Activated CD8-positive, alpha-beta memory T cell treated with anti-CD3 and anti-CD28 coated beads, Interleukin-2, amount 10 ng/mL, durations not matched to agents 7 days and 5 days (primary cell): ENCODE measurements around the gene S1PR4. TPM values are rescaled to one million over a fixed set of nuclear protein-coding genes. Genes with fewer than 3 reads are reported as not detected.
"Not testable (repeated sequence)": the region's sequence is repeated elsewhere in the genome, so short reads cannot be mapped to it uniquely, and the experiment has no call there.

Experiments
- ATAC-seq: fragments of 150-1000 bp; cut with Tn5 transposase; one replicate; pipeline ENCODE4 v1.10.0; 2021; ENCODE audit warnings: moderate library complexity
- CTCF ChIA-PET: fragments of 350-600 bp; sonication (Branson Sonifier 250); formaldehyde crosslinking; loops from one replicate; lab custom pipeline; 2021; ENCODE audit warnings: antibody characterized with exemption; lab: Charles Lee
- DNase-seq: peaks from one replicate; pipeline ENCODE4 v3.0.0-alpha.2; 2020
- H3K27ac Mint-ChIP-seq: one replicate; pipeline ENCODE4 v1.8.0; 2021; ENCODE audit warnings: mild to moderate bottlenecking, mixed read lengths
- H3K27me3 Mint-ChIP-seq: one replicate; pipeline ENCODE4 v1.8.0; 2021; ENCODE audit warnings: mixed read lengths
- H3K36me3 Mint-ChIP-seq: one replicate; pipeline ENCODE4 v1.8.0; 2021; ENCODE audit warnings: mild to moderate bottlenecking, mixed read lengths
- H3K4me1 Mint-ChIP-seq: one replicate; pipeline ENCODE4 v1.8.0; 2021; ENCODE audit warnings: mixed read lengths
- H3K4me3 Mint-ChIP-seq: one replicate; pipeline ENCODE4 v1.8.0; 2021; ENCODE audit warnings: mild to moderate bottlenecking, moderate library complexity, mixed read lengths
- H3K9me3 Mint-ChIP-seq: one replicate; pipeline ENCODE4 v1.8.0; 2022; ENCODE audit warnings: low read depth, mixed read lengths
- total RNA-seq, 2 experiments: library from RNA; stranded (reverse); gene quantifications; one replicate each; pipeline ENCODE4 v1.2.3, GENCODE V29; 2021

The S1PR4 gene
- total RNA-seq, 2 experiments from 2014 or later, result 122 to 155 TPM

GRCh38 chr19:3208317-3209207 lies 30.0 kb downstream of the S1PR4 start:
- H3K9me3 Mint-ChIP-seq, result no peaks in the 10 kb centered on the region
- no peak for ATAC-seq
- CTCF ChIA-PET, result no interaction called here

GRCh38 chr19:3210347-3211017 lies 31.9 kb downstream of the S1PR4 start:
- CTCF ChIA-PET, result interaction anchor here (0.9 to 1.4 kb wide), 6 partner anchors 10 to 260 kb away, joined by 3 to 6 read pairs (median 4); partner anchors contain the start of gene CELF5
- ATAC-seq, result peak; percentile 92
- peaks cover 3% of the 10 kb centered on the region for H3K4me1 Mint-ChIP-seq

More at GRCh38 chr19:3208317-3209207, 30.0 kb downstream of the S1PR4 start:
- no peak for DNase-seq
- Mint-ChIP-seq H3K27ac (no peak overlapping the region), H3K27me3 (no peaks in the 10 kb centered on the region), H3K4me3 (no peak overlapping the region), H3K36me3 (peaks cover 2% of the 10 kb centered on the region), H3K4me1 (peaks cover 3% of the 10 kb centered on the region)

GRCh38 chr19:3211191-3211590 lies 32.6 kb downstream of the S1PR4 start:
- DNase-seq, result no peak
- H3K27me3 Mint-ChIP-seq, result no peaks in the 10 kb centered on the region
- H3K4me1 Mint-ChIP-seq, result peaks cover 3% of the 10 kb centered on the region
- CTCF ChIA-PET, result interaction anchor here (0.7 to 1.4 kb wide), 4 partner anchors 9 to 248 kb away, joined by 3 to 6 read pairs (median 4); partner anchors contain the start of gene CELF5
- no peak for ATAC-seq
- no peaks in the 10 kb centered on the region for H3K36me3 Mint-ChIP-seq
- no peak overlapping the region for H3K4me3 Mint-ChIP-seq
- H3K27ac Mint-ChIP-seq, result no peak overlapping the region
- H3K9me3 Mint-ChIP-seq, result no peaks in the 10 kb centered on the region

More at GRCh38 chr19:3210347-3211017, 31.9 kb downstream of the S1PR4 start:
- peak; percentile 78 for DNase-seq
- Mint-ChIP-seq H3K27ac (no peak overlapping the region), H3K9me3 (no peaks in the 10 kb centered on the region), H3K36me3 (peaks cover 2% of the 10 kb centered on the region), H3K4me3 (no peak overlapping the region), H3K27me3 (no peaks in the 10 kb centered on the region)

GRCh38 chr19:3213159-3213558 lies 34.6 kb downstream of the S1PR4 start:
- Mint-ChIP-seq H3K9me3 (no peaks in the 10 kb centered on the region), H3K36me3 (peaks cover 2% of the 10 kb centered on the region), H3K27me3 (no peaks in the 10 kb centered on the region), H3K27ac (no peak overlapping the region), H3K4me3 (no peak overlapping the region), H3K4me1 (peaks cover 3% of the 10 kb centered on the region)
- DNase-seq (no peak), ATAC-seq (no peak)
- CTCF ChIA-PET, result no interaction called here

- no peaks in the 10 kb centered on the region for H3K4me1 Mint-ChIP-seq
- no peak overlapping the region for H3K27ac Mint-ChIP-seq
- H3K4me3 Mint-ChIP-seq, result no peak overlapping the region
- peaks cover 2% of the 10 kb centered on the region for H3K36me3 Mint-ChIP-seq
- no peaks in the 10 kb centered on the region for H3K27me3 Mint-ChIP-seq
- H3K9me3 Mint-ChIP-seq, result no peaks in the 10 kb centered on the region
- CTCF ChIA-PET, result no interaction called here
- no peak for DNase-seq
- no peak for ATAC-seq
Observed at GRCh38 chr19:3216874-3217273, 38.3 kb downstream of the S1PR4 start.

- CTCF ChIA-PET, result no interaction called here
- Mint-ChIP-seq H3K4me1 (no peaks in the 10 kb centered on the region), H3K36me3 (peaks cover 2% of the 10 kb centered on the region), H3K9me3 (no peaks in the 10 kb centered on the region), H3K4me3 (no peak overlapping the region), H3K27ac (no peak overlapping the region), H3K27me3 (peaks cover 5% of the 10 kb centered on the region)
- DNase-seq (no peak), ATAC-seq (no peak)
Observed at GRCh38 chr19:3220576-3220975, 42.0 kb downstream of the S1PR4 start.

- CTCF ChIA-PET, result interaction anchor here (1.4 kb wide), 1 partner anchor 11 kb away, joined by 4 read pairs; no protein-coding TSS in a partner anchor
- H3K36me3 Mint-ChIP-seq, DNase-seq, ATAC-seq, H3K4me1 Mint-ChIP-seq, H3K27ac Mint-ChIP-seq, H3K9me3 Mint-ChIP-seq, H3K4me3 Mint-ChIP-seq: not testable (repeated sequence)
- peaks cover 12% of the 10 kb centered on the region for H3K27me3 Mint-ChIP-seq
Observed at GRCh38 chr19:3221576-3221975, 43.0 kb downstream of the S1PR4 start.

GRCh38 chr19:3222709-3223108 lies 44.1 kb downstream of the S1PR4 start:
- H3K27me3 Mint-ChIP-seq, result peaks cover 22% of the 10 kb centered on the region
- ATAC-seq, result no peak
- CTCF ChIA-PET, result interaction anchor here (1.2 to 1.4 kb wide), 2 partner anchors 13 to 574 kb away, joined by 3 to 4 read pairs; no protein-coding TSS in a partner anchor
- no peaks in the 10 kb centered on the region for H3K4me1 Mint-ChIP-seq
- H3K4me3 Mint-ChIP-seq, result no peak overlapping the region
- no peak for DNase-seq
- H3K36me3 Mint-ChIP-seq, result no peaks in the 10 kb centered on the region
- no peak overlapping the region for H3K27ac Mint-ChIP-seq
- H3K9me3 Mint-ChIP-seq, result no peaks in the 10 kb centered on the region

- Mint-ChIP-seq H3K27ac (no peak within 1 kb of the TSS), H3K36me3 (no peaks in the 10 kb centered on the region), H3K27me3 (peaks cover 33% of the 10 kb centered on the region), H3K4me1 (no peaks in the 10 kb centered on the region), H3K4me3 (no peak within 1 kb of the TSS), H3K9me3 (no peaks in the 10 kb centered on the region)
- CTCF ChIA-PET, result interaction anchor here (0.8 to 1.7 kb wide), 8 partner anchors 9 to 205 kb away, joined by 3 to 6 read pairs (median 3); no protein-coding TSS in a partner anchor
- DNase-seq (peak; percentile 52), ATAC-seq (peak; percentile 82)
Observed at GRCh38 chr19:3224346-3225168, 46.0 kb downstream of the S1PR4 start, which contains the start of gene CELF5. Gene CELF5 (plus strand): TSS chr19:3224661. CDS start chr19:3224740, 79 bp downstream.

- no peaks in the 10 kb centered on the region for H3K4me1 Mint-ChIP-seq
- H3K9me3 Mint-ChIP-seq, result no peaks in the 10 kb centered on the region
- DNase-seq, result no peak
- H3K36me3 Mint-ChIP-seq, result no peaks in the 10 kb centered on the region
- no peak overlapping the region for H3K27ac Mint-ChIP-seq
- no peak overlapping the region for H3K4me3 Mint-ChIP-seq
- CTCF ChIA-PET, result interaction anchor here (0.8 to 1.1 kb wide), 3 partner anchors 9 to 50 kb away, joined by 3 read pairs; no protein-coding TSS in a partner anchor
- H3K27me3 Mint-ChIP-seq, result peaks cover 35% of the 10 kb centered on the region
- ATAC-seq, result no peak
Observed at GRCh38 chr19:3225169-3225485, 46.6 kb downstream of the S1PR4 start.

GRCh38 chr19:3225677-3226093 lies 47.1 kb downstream of the S1PR4 start:
- Mint-ChIP-seq H3K4me1 (no peaks in the 10 kb centered on the region), H3K36me3 (no peaks in the 10 kb centered on the region), H3K27me3 (peaks cover 35% of the 10 kb centered on the region), H3K4me3 (no peak overlapping the region), H3K27ac (no peak overlapping the region), H3K9me3 (no peaks in the 10 kb centered on the region)
- ATAC-seq (no peak), DNase-seq (no peak)
- CTCF ChIA-PET, result no interaction called here

- Mint-ChIP-seq H3K4me3 (no peak overlapping the region), H3K9me3 (no peaks in the 10 kb centered on the region), H3K4me1 (no peaks in the 10 kb centered on the region), H3K27me3 (peaks cover 35% of the 10 kb centered on the region), H3K27ac (no peak overlapping the region), H3K36me3 (no peaks in the 10 kb centered on the region)
- DNase-seq (no peak), ATAC-seq (no peak)
- CTCF ChIA-PET, result no interaction called here
Observed at GRCh38 chr19:3227054-3227626, 48.6 kb downstream of the S1PR4 start.
